ENCODE measurements around the gene RAMP1. TPM values are rescaled to one million over a fixed set of nuclear protein-coding genes. Genes with fewer than 3 reads are reported as not detected.

The RAMP1 gene
- total and polyA plus RNA-seq, 2 experiments from 2014 or later: 134 to 329 TPM

DNA sequence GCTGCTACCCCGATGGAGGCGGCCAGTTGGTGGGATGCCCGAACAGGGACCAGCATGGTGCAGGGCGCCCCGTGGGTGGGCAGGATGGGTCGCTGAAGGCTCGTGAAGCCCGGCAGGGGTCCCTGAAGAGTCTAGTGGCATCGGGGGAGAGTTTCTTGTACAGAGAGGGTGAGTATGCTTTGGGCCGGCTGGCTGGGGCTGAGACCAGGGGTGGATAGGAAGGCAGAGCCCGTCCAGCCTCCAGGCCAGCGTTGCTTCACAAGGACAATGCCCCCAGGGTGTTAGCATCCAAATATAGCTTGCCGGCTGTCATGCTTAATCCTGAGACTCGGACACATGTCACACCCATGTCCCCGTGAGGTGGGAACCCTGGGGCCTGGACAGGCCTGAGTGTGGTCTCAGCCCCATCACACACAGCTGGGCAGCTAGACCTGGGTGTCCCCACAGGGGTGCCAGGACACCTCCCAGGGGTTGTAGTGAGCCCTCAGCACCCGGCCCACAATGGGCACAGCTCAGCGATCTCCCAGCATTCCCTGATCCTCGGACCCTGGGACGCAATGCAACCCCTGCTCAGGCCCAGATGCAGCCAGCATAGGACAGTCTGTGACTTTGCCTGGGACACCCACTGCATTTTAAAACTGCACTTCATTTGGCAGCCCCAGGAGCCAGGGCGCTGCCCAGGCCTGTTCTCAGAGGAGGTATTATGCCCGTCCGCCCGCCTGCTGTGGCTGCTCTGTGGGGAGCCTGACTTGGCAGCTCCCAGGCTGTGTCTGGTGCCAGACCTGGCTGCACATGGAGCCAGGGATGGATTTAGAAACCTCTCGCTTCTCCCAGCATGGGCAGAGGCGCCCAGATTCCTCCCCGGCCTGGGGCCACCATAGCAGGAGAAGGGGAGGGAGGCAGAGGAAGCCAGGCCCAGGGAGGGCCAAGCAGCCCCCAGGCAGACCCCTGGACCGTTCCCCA is 36.4 kb downstream of the RAMP1 start:
- no peak overlapping the region for H3K4me2 ChIP-seq
- H3K79me2 ChIP-seq: no peaks in the 10 kb centered on the region
- no peak overlapping the region for H3K27ac ChIP-seq
- no peak overlapping the region for H2AFZ ChIP-seq
- peaks cover 5% of the 10 kb centered on the region for H3K4me1 ChIP-seq (ENCODE audit: insufficient read depth)
- peak; percentile 19 for DNase-seq (ENCODE audit: low spot score)
- no peaks in the 10 kb centered on the region for H3K36me3 ChIP-seq (replicated peaks; ENCODE audit: insufficient read depth, low read depth)
- no peaks in the 10 kb centered on the region for H4K20me1 ChIP-seq (ENCODE audit: insufficient read depth, poor library complexity, severe bottlenecking)
- no peak for TF ChIP-seq EZH2 (IDR thresholded peaks at IDR 0.05; ENCODE audit: borderline replicate concordance)
- TF ChIP-seq CTCF (IDR thresholded peaks at IDR 0.05; ENCODE audit: poor library complexity): no peak
- no peak for TF ChIP-seq EZH2phosphoT487 (IDR thresholded peaks at IDR 0.05; ENCODE audit: low read depth, severe bottlenecking, unreplicated experiment)
- no peaks in the 10 kb centered on the region for H3K27me3 ChIP-seq
- H3K4me3 ChIP-seq: no peak overlapping the region
- no peaks in the 10 kb centered on the region for H3K9me2 ChIP-seq (replicated peaks; ENCODE audit: insufficient read depth)
- no peaks in the 10 kb centered on the region for H3K9me3 ChIP-seq (ENCODE audit: low read depth)
- 90% methylated on average over 27 of the region's 27 CpGs for WGBS (ENCODE audit: low lambda C conversion rate, missing lambda C conversion rate)

DNA sequence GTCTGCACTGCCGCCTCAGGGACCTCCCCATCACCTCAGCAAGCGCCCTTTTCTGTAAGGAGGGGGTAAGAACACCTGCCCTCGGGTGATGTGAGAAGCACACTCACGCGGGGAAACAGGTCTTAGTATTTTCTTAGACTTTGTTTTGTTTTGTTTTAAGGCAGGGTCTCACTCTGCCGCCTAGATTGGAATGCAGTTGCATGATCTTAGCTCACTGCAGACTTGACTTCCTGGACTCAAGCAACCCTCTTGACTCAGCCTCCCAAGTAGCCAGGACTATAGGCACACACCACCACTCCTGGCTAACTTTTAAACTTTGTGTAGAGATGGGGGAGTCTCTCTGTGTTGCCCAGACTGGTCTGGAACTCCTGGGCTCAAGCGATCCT is 37.1 kb downstream of the RAMP1 start:
- H4K20me1 ChIP-seq (ENCODE audit: insufficient read depth, poor library complexity, severe bottlenecking): no peaks in the 10 kb centered on the region
- peaks cover 5% of the 10 kb centered on the region for H3K4me1 ChIP-seq (ENCODE audit: insufficient read depth)
- H2AFZ ChIP-seq: no peak overlapping the region
- DNase-seq (ENCODE audit: low spot score): no peak
- no peak overlapping the region for H3K4me2 ChIP-seq
- H3K79me2 ChIP-seq: no peaks in the 10 kb centered on the region
- H3K27me3 ChIP-seq: no peaks in the 10 kb centered on the region
- 66% methylated on average over 7 of the region's 7 CpGs for WGBS (ENCODE audit: low lambda C conversion rate, missing lambda C conversion rate)
- no peak overlapping the region for H3K4me3 ChIP-seq
- H3K27ac ChIP-seq: no peak overlapping the region
- H3K9me2 ChIP-seq (replicated peaks; ENCODE audit: insufficient read depth): no peaks in the 10 kb centered on the region
- H3K36me3 ChIP-seq (replicated peaks; ENCODE audit: insufficient read depth, low read depth): no peaks in the 10 kb centered on the region
- TF ChIP-seq EZH2 (IDR thresholded peaks at IDR 0.05; ENCODE audit: borderline replicate concordance) (no peak), EZH2phosphoT487 (IDR thresholded peaks at IDR 0.05; ENCODE audit: low read depth, severe bottlenecking, unreplicated experiment) (no peak), CTCF (IDR thresholded peaks at IDR 0.05; ENCODE audit: poor library complexity) (no peak)
- H3K9me3 ChIP-seq (ENCODE audit: low read depth): no peaks in the 10 kb centered on the region

GRCh38 chr2:237896956-237897355 is 37.5 kb downstream of the RAMP1 start:
- no peaks in the 10 kb centered on the region for H3K79me2 ChIP-seq
- no peaks in the 10 kb centered on the region for H3K27me3 ChIP-seq
- no peaks in the 10 kb centered on the region for H4K20me1 ChIP-seq (ENCODE audit: insufficient read depth, poor library complexity, severe bottlenecking)
- WGBS (ENCODE audit: low lambda C conversion rate, missing lambda C conversion rate): 90% methylated on average over 10 of the region's 10 CpGs
- H3K9me3 ChIP-seq (ENCODE audit: low read depth): no peaks in the 10 kb centered on the region
- no peaks in the 10 kb centered on the region for H3K9me2 ChIP-seq (replicated peaks; ENCODE audit: insufficient read depth)
- H3K4me1 ChIP-seq (ENCODE audit: insufficient read depth): peaks cover 5% of the 10 kb centered on the region
- H3K36me3 ChIP-seq (replicated peaks; ENCODE audit: insufficient read depth, low read depth): no peaks in the 10 kb centered on the region
- no peak overlapping the region for H3K27ac ChIP-seq
- TF ChIP-seq EZH2 (IDR thresholded peaks at IDR 0.05; ENCODE audit: borderline replicate concordance) (no peak), CTCF (IDR thresholded peaks at IDR 0.05; ENCODE audit: poor library complexity) (no peak), EZH2phosphoT487 (IDR thresholded peaks at IDR 0.05; ENCODE audit: low read depth, severe bottlenecking, unreplicated experiment) (no peak)
- H3K4me2 ChIP-seq: no peak overlapping the region
- no peak overlapping the region for H2AFZ ChIP-seq
- no peak for DNase-seq (ENCODE audit: low spot score)
- no peak overlapping the region for H3K4me3 ChIP-seq

Measured in hepatocyte (in vitro differentiated cells).